PC-3 (cell line): Measurements from ENCODE around the gene NFIC. TPM values are rescaled to one million over a fixed set of nuclear protein-coding genes. Genes with fewer than 3 reads are reported as not detected.
"Not testable (repeated sequence)": the region's sequence is repeated elsewhere in the genome, so short reads cannot be mapped to it uniquely, and the experiment has no call there.

Source experiments
- ATAC-seq: fragments of 200-7000 bp; cut with Tn5 transposase; 2 replicates; pipeline ENCODE4 v1.9.1; 2020; ENCODE audit warnings: mild to moderate bottlenecking, moderate library complexity
- BruUV-seq: library from RNA; stranded (reverse); fragments of 400-500 nt; replicated peaks from 2 replicates; lab custom pipeline; 2021; lab: Mats Ljungman, UMichigan
- CTCF ChIA-PET: fragments of 300-600 bp; sonication (Branson Sonifier 250); formaldehyde crosslinking; loops from one replicate; lab custom pipeline; 2022; ENCODE audit warnings: antibody characterized with exemption; lab: Charles Lee
- POLR2A ChIA-PET: fragments of 300-600 bp; sonication (Branson Sonifier 250); formaldehyde crosslinking; loops from one replicate; lab custom pipeline; 2022; ENCODE audit warnings: antibody characterized with exemption; ENCODE audit not compliant: unreplicated experiment; lab: Charles Lee
- DNase-seq: peaks from one replicate; pipeline ENCODE4 v3.0.0-alpha.2; 2015
- H2AFZ ChIP-seq: fragments of 300-600 bp; sonication (generic); 2 replicates; pipeline ENCODE4 v1.6.0; 2016; ENCODE audit warnings: antibody characterized with exemption, low read length
- H3F3A ChIP-seq: fragments of 300-600 bp; sonication (generic); one replicate; pipeline ENCODE4 v1.6.0; 2017; ENCODE audit warnings: antibody characterized with exemption, low read length, control low read depth, mild to moderate bottlenecking; ENCODE audit not compliant: unreplicated experiment
- H3K27ac ChIP-seq: fragments of 300-600 bp; sonication (generic); 2 replicates; pipeline ENCODE4 v1.5.1; 2016; ENCODE audit warnings: mild to moderate bottlenecking, low read length
- H3K27me3 ChIP-seq: fragments of 300-600 bp; sonication (generic); 2 replicates; pipeline ENCODE4 v1.6.1; 2016; ENCODE audit warnings: low read length, mixed read lengths
- H3K36me3 ChIP-seq: fragments of 300-600 bp; sonication (generic); 2 replicates; pipeline ENCODE4 v1.6.1; 2016; ENCODE audit warnings: low read depth, mixed run types, low read length, mixed read lengths
- H3K4me1 ChIP-seq: fragments of 300-600 bp; sonication (generic); 2 replicates; pipeline ENCODE4 v1.5.1; 2016; ENCODE audit warnings: low read length; ENCODE audit not compliant: insufficient read depth
- H3K4me2 ChIP-seq: fragments of 300-600 bp; sonication (generic); 2 replicates; pipeline ENCODE4 v1.6.0; 2016; ENCODE audit warnings: low read length
- H3K4me3 ChIP-seq: fragments of 300-600 bp; sonication (generic); 2 replicates; pipeline ENCODE4 v1.5.1; 2016; ENCODE audit warnings: mild to moderate bottlenecking, low read length, mixed read lengths
- H3K79me2 ChIP-seq: fragments of 300-600 bp; sonication (generic); 2 replicates; pipeline ENCODE4 v1.6.1; 2017; ENCODE audit warnings: low read length, mixed read lengths
- H3K9ac ChIP-seq: fragments of 300-600 bp; sonication (generic); 2 replicates; pipeline ENCODE4 v1.6.0; 2016; ENCODE audit warnings: mild to moderate bottlenecking, low read length
- H3K9me2 ChIP-seq: fragments of 300-600 bp; sonication (generic); replicated peaks from 2 replicates; pipeline ENCODE4 v1.6.1; 2016; ENCODE audit warnings: mixed run types, low read length, mixed read lengths
- H3K9me3 ChIP-seq: fragments of 300-600 bp; sonication (generic); 2 replicates; pipeline ENCODE4 v1.6.1; 2016; ENCODE audit warnings: low read length, mixed read lengths
- H4K20me1 ChIP-seq: fragments of 300-600 bp; sonication (generic); 2 replicates; pipeline ENCODE4 v1.6.1; 2016; ENCODE audit warnings: low read length, mixed read lengths
- EZH2 ChIP-seq: fragments of 300-600 bp; sonication (generic); IDR thresholded peaks from one replicate; pipeline ENCODE4 v1.6.1; 2017; ENCODE audit warnings: antibody characterized with exemption, mild to moderate bottlenecking, low read length; ENCODE audit not compliant: unreplicated experiment
- EZH2phosphoT487 ChIP-seq: fragments of 300-600 bp; sonication (generic); IDR thresholded peaks from 2 replicates; pipeline ENCODE4 v1.6.1; 2018; ENCODE audit warnings: mild to moderate bottlenecking, antibody characterized with exemption, low read length, borderline replicate concordance
- intact Hi-C: fragments of 100-400 bp; cut with micrococcal nuclease; formaldehyde crosslinking; loops from 2 replicates; pipeline ENCODE4 v1.9.0; 2023
- total RNA-seq: library from RNA; depleted of rRNA; stranded (reverse); fragments of >200 nt; gene quantifications from 2 replicates; pipeline ENCODE4 v1.2.3, GENCODE V29; 2014
- TF ChIP-seq, protein P1 (sequence below): fragments of 300-600 bp; sonication (generic); conservative IDR thresholded peaks from 2 replicates; pipeline ENCODE4 v1.5.1; 2017; ENCODE audit warnings: antibody characterized with exemption, low read depth, mild to moderate bottlenecking, low read length

Gene NFIC
- total RNA-seq, 1 experiment from 2014 or later, result 31.7 TPM

- Histone ChIP-seq H3F3A (no peaks in the 10 kb centered on the region), H3K27ac (no peak overlapping the region), H3K79me2 (peaks cover 59% of the 10 kb centered on the region), H3K4me2 (no peak overlapping the region), H3K4me1 (no peaks in the 10 kb centered on the region), H3K9ac (no peak overlapping the region), H3K27me3 (no peaks in the 10 kb centered on the region), H3K9me2 (no peaks in the 10 kb centered on the region), H3K4me3 (no peak overlapping the region), H2AFZ (no peak overlapping the region), H3K36me3 (no peaks in the 10 kb centered on the region), H3K9me3 (no peaks in the 10 kb centered on the region), H4K20me1 (peaks cover 15% of the 10 kb centered on the region; the same call in 1 of the 2 replicates)
- intact Hi-C loops, result no loop called here
- CTCF ChIA-PET, result no interaction called here
- no peak for ATAC-seq
- TF ChIP-seq, protein P1, sequence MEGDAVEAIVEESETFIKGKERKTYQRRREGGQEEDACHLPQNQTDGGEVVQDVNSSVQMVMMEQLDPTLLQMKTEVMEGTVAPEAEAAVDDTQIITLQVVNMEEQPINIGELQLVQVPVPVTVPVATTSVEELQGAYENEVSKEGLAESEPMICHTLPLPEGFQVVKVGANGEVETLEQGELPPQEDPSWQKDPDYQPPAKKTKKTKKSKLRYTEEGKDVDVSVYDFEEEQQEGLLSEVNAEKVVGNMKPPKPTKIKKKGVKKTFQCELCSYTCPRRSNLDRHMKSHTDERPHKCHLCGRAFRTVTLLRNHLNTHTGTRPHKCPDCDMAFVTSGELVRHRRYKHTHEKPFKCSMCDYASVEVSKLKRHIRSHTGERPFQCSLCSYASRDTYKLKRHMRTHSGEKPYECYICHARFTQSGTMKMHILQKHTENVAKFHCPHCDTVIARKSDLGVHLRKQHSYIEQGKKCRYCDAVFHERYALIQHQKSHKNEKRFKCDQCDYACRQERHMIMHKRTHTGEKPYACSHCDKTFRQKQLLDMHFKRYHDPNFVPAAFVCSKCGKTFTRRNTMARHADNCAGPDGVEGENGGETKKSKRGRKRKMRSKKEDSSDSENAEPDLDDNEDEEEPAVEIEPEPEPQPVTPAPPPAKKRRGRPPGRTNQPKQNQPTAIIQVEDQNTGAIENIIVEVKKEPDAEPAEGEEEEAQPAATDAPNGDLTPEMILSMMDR, result no peak
- TF ChIP-seq EZH2 (no peak), EZH2phosphoT487 (no peak)
- POLR2A ChIA-PET, result no interaction called here
- no TSS peak for BruUV-seq
- DNase-seq, result no peak
Measured at GRCh38 chr19:3398114-3398899, 31.9 kb downstream of the NFIC start.

- Histone ChIP-seq H4K20me1 (peaks cover 15% of the 10 kb centered on the region; the same call in 1 of the 2 replicates), H3K9me2 (no peaks in the 10 kb centered on the region), H3K4me1 (no peaks in the 10 kb centered on the region), H3K79me2 (peaks cover 59% of the 10 kb centered on the region), H3K27me3 (no peaks in the 10 kb centered on the region), H2AFZ (no peak overlapping the region), H3K9ac (no peak overlapping the region), H3K36me3 (no peaks in the 10 kb centered on the region), H3F3A (no peaks in the 10 kb centered on the region), H3K4me3 (no peak overlapping the region), H3K27ac (no peak overlapping the region), H3K4me2 (no peak overlapping the region), H3K9me3 (no peaks in the 10 kb centered on the region)
- CTCF ChIA-PET, result no interaction called here
- POLR2A ChIA-PET, result no interaction called here
- ATAC-seq (no peak), DNase-seq (no peak)
- BruUV-seq, result no TSS peak
- intact Hi-C loops, result no loop called here
- TF ChIP-seq, protein P1, result no peak
- TF ChIP-seq EZH2phosphoT487 (no peak), EZH2 (no peak)
Measured at GRCh38 chr19:3398900-3399278, 32.5 kb downstream of the NFIC start.

- H3K4me2 ChIP-seq, ATAC-seq, POLR2A ChIA-PET, H3K27me3 ChIP-seq, H3K36me3 ChIP-seq, H3K9ac ChIP-seq, intact Hi-C loops, BruUV-seq, H3K4me3 ChIP-seq, H3K9me3 ChIP-seq, H2AFZ ChIP-seq, H3K27ac ChIP-seq, H3K4me1 ChIP-seq, H3K9me2 ChIP-seq, CTCF ChIA-PET, H3F3A ChIP-seq, DNase-seq: not testable (repeated sequence)
- Histone ChIP-seq H4K20me1 (peaks cover 15% of the 10 kb centered on the region; the same call in 1 of the 2 replicates), H3K79me2 (peaks cover 56% of the 10 kb centered on the region)
Measured at GRCh38 chr19:3399311-3399710, 32.9 kb downstream of the NFIC start.
